ENCODE data around the gene ADRA1B. TPM values are rescaled to one million over a fixed set of nuclear protein-coding genes. Genes with fewer than 3 reads are reported as not detected.

ADRA1B gene
- total RNA-seq, 4 donors from 2014 or later: under 0.01 to 5.2 (median 1.2) TPM; not detected in 1

DNA sequence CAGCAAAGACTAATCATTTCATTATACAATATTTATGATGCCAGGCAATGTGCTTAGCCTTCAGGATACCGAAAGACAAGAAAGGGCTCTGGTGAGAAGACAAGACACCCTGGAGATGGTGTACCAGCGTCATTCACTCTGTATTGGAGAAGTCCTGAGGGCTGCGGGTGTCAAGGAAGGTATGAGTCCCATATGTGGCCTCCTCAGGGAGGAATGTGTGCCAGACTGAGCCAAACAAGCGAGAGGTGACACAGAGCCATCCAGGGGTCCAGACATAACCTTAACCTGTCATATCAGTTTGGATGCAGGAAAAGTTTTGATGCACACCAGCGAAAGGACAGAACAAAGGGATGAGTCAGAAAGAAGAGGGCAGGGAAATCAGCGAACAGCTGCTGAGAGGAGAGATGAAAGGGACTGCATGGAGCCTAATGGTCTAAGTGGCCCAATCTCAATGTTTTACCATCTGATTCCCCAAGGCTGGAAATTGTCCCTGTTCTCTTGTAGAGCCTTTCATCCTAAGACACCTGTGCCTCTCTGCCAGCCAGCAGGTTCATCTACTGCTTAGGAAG lies 38.9 kb downstream of the ADRA1B start:
- Histone ChIP-seq H3K27me3 (no peaks in the 10 kb centered on the region), H3K9me3 (no peaks in the 10 kb centered on the region), H3K4me3 (no peak overlapping the region), H3K4me1 (no peaks in the 10 kb centered on the region), H3K27ac (no peak overlapping the region), H3K36me3 (no peaks in the 10 kb centered on the region)
- intact Hi-C loops (cut with DNase I; ENCODE audit: low total_unique reads): no loop called here
- no peak for DNase-seq
- TF ChIP-seq, protein P1, sequence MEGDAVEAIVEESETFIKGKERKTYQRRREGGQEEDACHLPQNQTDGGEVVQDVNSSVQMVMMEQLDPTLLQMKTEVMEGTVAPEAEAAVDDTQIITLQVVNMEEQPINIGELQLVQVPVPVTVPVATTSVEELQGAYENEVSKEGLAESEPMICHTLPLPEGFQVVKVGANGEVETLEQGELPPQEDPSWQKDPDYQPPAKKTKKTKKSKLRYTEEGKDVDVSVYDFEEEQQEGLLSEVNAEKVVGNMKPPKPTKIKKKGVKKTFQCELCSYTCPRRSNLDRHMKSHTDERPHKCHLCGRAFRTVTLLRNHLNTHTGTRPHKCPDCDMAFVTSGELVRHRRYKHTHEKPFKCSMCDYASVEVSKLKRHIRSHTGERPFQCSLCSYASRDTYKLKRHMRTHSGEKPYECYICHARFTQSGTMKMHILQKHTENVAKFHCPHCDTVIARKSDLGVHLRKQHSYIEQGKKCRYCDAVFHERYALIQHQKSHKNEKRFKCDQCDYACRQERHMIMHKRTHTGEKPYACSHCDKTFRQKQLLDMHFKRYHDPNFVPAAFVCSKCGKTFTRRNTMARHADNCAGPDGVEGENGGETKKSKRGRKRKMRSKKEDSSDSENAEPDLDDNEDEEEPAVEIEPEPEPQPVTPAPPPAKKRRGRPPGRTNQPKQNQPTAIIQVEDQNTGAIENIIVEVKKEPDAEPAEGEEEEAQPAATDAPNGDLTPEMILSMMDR (IDR thresholded peaks at IDR 0.05): no peak
- no peak for TF ChIP-seq POLR2A (IDR thresholded peaks at IDR 0.05)

DNA sequence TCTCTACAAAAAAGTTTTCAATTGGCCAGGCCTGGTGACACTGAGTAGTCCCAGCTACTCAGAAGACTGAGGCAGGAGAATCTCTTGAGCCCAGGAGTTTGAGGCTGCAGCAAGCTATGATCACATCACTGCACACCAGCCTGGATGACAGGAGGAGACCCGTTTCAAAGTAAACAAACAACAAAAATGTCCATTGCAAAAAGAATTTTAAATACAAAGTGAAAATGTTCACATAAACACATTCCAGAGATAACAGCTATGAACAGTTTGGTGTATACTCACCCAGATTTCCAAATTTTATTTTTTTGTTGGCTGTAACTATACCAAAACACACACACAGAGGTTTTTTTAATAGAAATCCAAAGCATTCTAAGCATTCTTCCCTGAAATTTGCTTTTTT lies 39.8 kb downstream of the ADRA1B start:
- TF ChIP-seq, protein P1 (IDR thresholded peaks at IDR 0.05): no peak
- no peak for TF ChIP-seq POLR2A (IDR thresholded peaks at IDR 0.05)
- no peak for DNase-seq
- Histone ChIP-seq H3K36me3 (no peaks in the 10 kb centered on the region), H3K4me3 (no peak overlapping the region), H3K27ac (no peak overlapping the region), H3K9me3 (no peaks in the 10 kb centered on the region), H3K4me1 (no peaks in the 10 kb centered on the region), H3K27me3 (no peaks in the 10 kb centered on the region)
- intact Hi-C loops (cut with DNase I; ENCODE audit: low total_unique reads): no loop called here

DNA sequence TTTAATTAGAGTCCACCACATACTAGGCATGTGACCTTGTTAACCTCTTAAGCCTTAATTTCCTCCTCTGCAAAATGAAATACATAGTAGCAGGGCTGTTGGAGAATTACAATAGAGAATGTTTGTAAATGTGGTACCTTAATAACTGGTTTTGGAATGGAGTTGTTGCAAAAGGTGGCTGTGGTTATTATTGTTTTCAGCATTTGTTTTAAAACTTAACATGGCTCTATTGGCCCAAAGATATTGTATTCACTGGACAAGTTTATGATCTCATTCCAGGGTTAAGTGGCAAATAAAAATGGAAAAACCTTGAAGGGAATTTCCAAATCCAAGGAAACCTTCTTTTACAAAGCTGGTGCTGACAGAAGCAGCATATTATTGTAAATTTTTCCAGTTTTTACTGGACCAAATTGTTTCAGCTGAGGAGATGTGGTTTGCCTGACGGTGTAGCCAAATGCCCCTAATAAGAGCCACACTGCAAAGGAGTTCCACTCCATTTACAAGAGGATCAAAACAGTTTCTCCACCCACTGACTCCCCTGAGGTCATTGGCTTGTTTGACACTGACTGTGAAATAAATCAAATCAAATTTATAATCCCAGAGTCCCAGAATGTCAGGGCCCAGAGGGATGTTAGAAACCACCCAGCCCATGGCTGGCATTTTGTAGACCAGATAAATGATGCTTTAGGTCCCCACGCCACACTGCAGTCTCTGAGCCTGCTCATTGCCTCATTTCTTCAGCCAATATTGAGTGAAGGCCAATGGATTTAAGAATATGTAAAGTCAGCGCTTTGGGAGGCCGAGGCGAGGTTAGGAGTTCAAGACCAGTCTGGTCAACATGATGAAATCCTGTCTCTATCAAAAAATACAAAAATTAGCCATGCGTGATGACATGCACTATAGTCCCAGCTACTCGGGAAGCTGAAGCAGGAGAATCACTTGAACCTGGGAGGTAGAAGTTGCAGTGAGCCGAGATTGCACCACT lies 45.2 kb downstream of the ADRA1B start:
- H3K4me1 ChIP-seq: no peaks in the 10 kb centered on the region
- H3K27me3 ChIP-seq: no peaks in the 10 kb centered on the region
- intact Hi-C loops (cut with DNase I; ENCODE audit: low total_unique reads): no loop called here
- no peaks in the 10 kb centered on the region for H3K9me3 ChIP-seq
- no peak for DNase-seq
- TF ChIP-seq POLR2A (IDR thresholded peaks at IDR 0.05): no peak
- TF ChIP-seq, protein P1 (IDR thresholded peaks at IDR 0.05): no peak
- no peaks in the 10 kb centered on the region for H3K36me3 ChIP-seq
- H3K27ac ChIP-seq: no peak overlapping the region
- no peak overlapping the region for H3K4me3 ChIP-seq

DNA sequence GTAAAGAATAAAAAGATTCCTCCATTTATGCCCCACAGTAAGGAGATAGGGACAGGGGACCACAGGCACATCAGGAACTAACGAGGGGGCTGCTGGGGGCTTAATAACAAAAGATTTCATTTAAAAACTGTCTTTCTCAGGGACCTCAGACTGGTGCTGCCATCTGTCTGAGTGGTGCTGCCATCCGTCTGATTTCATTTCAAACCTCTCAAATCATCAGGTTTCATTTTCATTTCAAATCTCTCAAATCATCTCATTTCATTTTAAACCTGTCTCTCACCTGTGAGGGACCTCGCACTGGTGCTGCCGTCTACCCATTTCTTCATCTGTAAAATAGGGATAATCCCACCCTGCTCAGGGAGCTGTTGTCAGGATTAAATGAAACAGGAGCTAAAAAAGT lies 45.9 kb downstream of the ADRA1B start:
- no peak for DNase-seq
- TF ChIP-seq POLR2A (IDR thresholded peaks at IDR 0.05): no peak
- TF ChIP-seq, protein P1 (IDR thresholded peaks at IDR 0.05): no peak
- Histone ChIP-seq H3K4me1 (no peaks in the 10 kb centered on the region), H3K36me3 (no peaks in the 10 kb centered on the region), H3K4me3 (no peak overlapping the region), H3K27ac (no peak overlapping the region), H3K27me3 (no peaks in the 10 kb centered on the region), H3K9me3 (no peaks in the 10 kb centered on the region)
- intact Hi-C loops (cut with DNase I; ENCODE audit: low total_unique reads): no loop called here

DNA sequence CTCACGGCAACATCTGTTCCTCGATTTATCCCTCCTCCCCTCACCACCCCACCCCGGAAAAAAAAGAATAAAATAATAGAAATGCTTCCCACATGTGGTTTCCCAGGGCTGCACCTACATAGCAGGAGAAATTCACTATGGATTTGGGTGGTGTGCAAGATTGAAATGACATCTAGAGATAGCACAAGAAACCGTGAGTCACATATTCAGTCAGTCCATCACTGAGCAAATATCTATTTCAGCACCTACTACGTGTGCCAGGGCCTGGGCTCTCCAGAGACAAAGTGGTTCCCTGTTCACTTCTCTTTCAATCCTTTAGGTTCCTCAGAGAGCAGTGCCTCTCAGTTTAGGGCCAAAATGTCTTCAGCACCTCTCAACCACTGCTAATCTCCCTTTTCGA lies 47.7 kb downstream of the ADRA1B start:
- Histone ChIP-seq H3K4me1 (no peaks in the 10 kb centered on the region), H3K36me3 (no peaks in the 10 kb centered on the region), H3K27me3 (no peaks in the 10 kb centered on the region), H3K4me3 (no peak overlapping the region), H3K27ac (no peak overlapping the region), H3K9me3 (no peaks in the 10 kb centered on the region)
- no peak for DNase-seq
- intact Hi-C loops (cut with DNase I; ENCODE audit: low total_unique reads): no loop called here
- no peak for TF ChIP-seq POLR2A (IDR thresholded peaks at IDR 0.05)
- TF ChIP-seq, protein P1 (IDR thresholded peaks at IDR 0.05): no peak
